H1 (cell line): ENCODE measurements around the gene UVRAG. TPM values are rescaled to one million over a fixed set of nuclear protein-coding genes. Genes with fewer than 3 reads are reported as not detected.

Source experiments
- CTCF ChIA-PET: fragments of 300-600 bp; sonication (Branson Sonifier 250); formaldehyde crosslinking; loops from one replicate; lab custom pipeline; 2021; ENCODE audit not compliant: partially characterized antibody; lab: Charles Lee
- POLR2A ChIA-PET: fragments of 300-600 bp; sonication (Branson Sonifier 250); formaldehyde crosslinking; loops from one replicate; lab custom pipeline; 2021; ENCODE audit warnings: inconsistent platforms; ENCODE audit not compliant: partially characterized antibody; lab: Charles Lee
- DNase-seq, 2 experiments: peaks; one replicate each; pipeline versions ENCODE4 v3.0.0 to v3.0.0-alpha.2; 2010 to 2022; ENCODE audit warnings: low spot score in 2 of 2, low read depth in 1 of 2, mixed read lengths in 1 of 2
- FAIRE-seq: peaks from 2 replicates; lab custom pipeline; 2011; peaks lifted over from hg19 to GRCh38; lab: Jason Lieb, UNC
- H2AFZ ChIP-seq: 2 replicates; pipeline ENCODE4 v1.8.1; 2012; ENCODE audit warnings: low read length, inconsistent platforms
- H2AK5ac ChIP-seq: 2 replicates; pipeline ENCODE4 v1.6.1; 2013; ENCODE audit warnings: low read depth, low read length
- H2BK120ac ChIP-seq: replicated peaks from 2 replicates; pipeline ENCODE3; 2013; ENCODE audit warnings: low read depth, low read length, inconsistent platforms
- H2BK12ac ChIP-seq: 2 replicates; pipeline ENCODE4 v1.6.1; 2013; ENCODE audit warnings: low read depth, low read length
- H2BK15ac ChIP-seq: 2 replicates; pipeline ENCODE4 v1.6.1; 2013; ENCODE audit warnings: low read length
- H2BK20ac ChIP-seq: 2 replicates; pipeline ENCODE4 v1.6.1; 2013; ENCODE audit warnings: low read length
- H2BK5ac ChIP-seq: 2 replicates; pipeline ENCODE4 v1.6.1; 2013; ENCODE audit warnings: low read depth, low read length
- H3K14ac ChIP-seq: 2 replicates; pipeline ENCODE4 v1.6.1; 2013; ENCODE audit warnings: inconsistent platforms; ENCODE audit not compliant: insufficient read length
- H3K18ac ChIP-seq: 2 replicates; pipeline ENCODE4 v1.6.1; 2013; ENCODE audit warnings: low read length; ENCODE audit errors: extremely low read depth
- H3K23ac ChIP-seq: 2 replicates; pipeline ENCODE4 v1.6.1; 2013; ENCODE audit warnings: inconsistent platforms; ENCODE audit not compliant: insufficient read length
- H3K23me2 ChIP-seq: 2 replicates; pipeline ENCODE4 v1.6.1; 2013; ENCODE audit warnings: low read depth, low read length
- H3K27ac ChIP-seq: 2 replicates; pipeline ENCODE4 v1.6.1; 2011; ENCODE audit warnings: low read depth, low read length, inconsistent platforms
- H3K27me3 ChIP-seq, 4 experiments: replicated peaks in 1 of 4; 1 replicate in 1 of 4; 2 replicates in 3 of 4; pipeline versions ENCODE4 v1.6.1 to v1.8.1; 2011 to 2013; ENCODE audit warnings: low read length in 3 of 4, mild to moderate bottlenecking in 3 of 4, inconsistent platforms in 2 of 4, mixed read lengths in 2 of 4, moderate library complexity in 1 of 4; ENCODE audit not compliant: control insufficient read depth in 3 of 4, insufficient read depth in 3 of 4; ENCODE audit errors: extremely low read depth in 1 of 4
- H3K36me3 ChIP-seq, 4 experiments: 2 replicates each; pipeline versions ENCODE4 v1.6.1 to v1.8.1; 2011 to 2013; ENCODE audit warnings: mild to moderate bottlenecking in 4 of 4, low read length in 3 of 4, moderate library complexity in 2 of 4, control low read depth in 1 of 4, inconsistent platforms in 1 of 4; ENCODE audit not compliant: insufficient read depth in 4 of 4, control insufficient read depth in 2 of 4
- H3K4ac ChIP-seq: replicated peaks from 2 replicates; pipeline ENCODE3; 2013; ENCODE audit warnings: low read length, low read depth, mixed read lengths, inconsistent platforms; ENCODE audit not compliant: insufficient read length
- H3K4me1 ChIP-seq, 4 experiments: replicated peaks in 1 of 4; 1 replicate in 1 of 4; 2 replicates in 3 of 4; pipeline versions ENCODE4 v1.6.1 to v1.8.1; 2011 to 2013; ENCODE audit warnings: low read length in 3 of 4, inconsistent platforms in 2 of 4, mixed read lengths in 1 of 4; ENCODE audit not compliant: insufficient read depth in 4 of 4, control insufficient read depth in 3 of 4
- H3K4me2 ChIP-seq, 2 experiments: 2 replicates each; pipeline versions ENCODE4 v1.6.1 to v1.8.1; 2011 to 2013; ENCODE audit warnings: low read depth in 2 of 2, low read length in 2 of 2, control low read depth in 1 of 2, inconsistent platforms in 1 of 2, mild to moderate bottlenecking in 1 of 2; ENCODE audit not compliant: insufficient read depth in 1 of 2
- H3K4me3 ChIP-seq, 4 experiments: fragments of 200-600, 300-600 bp in 1 of 4; sonication (generic), shearing (Covaris generic), sonication (Bioruptor Twin) in 1 of 4; 2 replicates each; pipeline versions ENCODE4 v1.5.1 to v1.8.1; 2011 to 2016; ENCODE audit warnings: low read length in 4 of 4, low read depth in 3 of 4, control low read depth in 2 of 4, inconsistent platforms in 2 of 4, mild to moderate bottlenecking in 2 of 4, mixed read lengths in 1 of 4, moderate library complexity in 1 of 4; ENCODE audit not compliant: insufficient read depth in 2 of 4; ENCODE audit errors: extremely low read depth in 1 of 4
- H3K56ac ChIP-seq: replicated peaks from 2 replicates; pipeline ENCODE3; 2013; ENCODE audit warnings: low read depth, mild to moderate bottlenecking, mixed read lengths, low read length, inconsistent platforms; ENCODE audit not compliant: insufficient read length
- H3K79me1 ChIP-seq: 2 replicates; pipeline ENCODE4 v1.6.1; 2013; ENCODE audit warnings: low read depth, low read length, control low read depth
- H3K79me2 ChIP-seq, 2 experiments: 2 replicates each; pipeline versions ENCODE4 v1.6.1 to v1.8.1; 2012 to 2013; ENCODE audit warnings: low read length in 2 of 2, mild to moderate bottlenecking in 2 of 2, inconsistent platforms in 1 of 2; ENCODE audit not compliant: insufficient read depth in 2 of 2, control insufficient read depth in 1 of 2
- H3K9ac ChIP-seq, 4 experiments: replicated peaks in 1 of 4; 1 replicate in 1 of 4; 2 replicates in 3 of 4; pipeline versions ENCODE4 v1.6.1 to v1.8.1; 2011 to 2013; ENCODE audit warnings: low read depth in 3 of 4, low read length in 3 of 4, control low read depth in 2 of 4, mild to moderate bottlenecking in 2 of 4, moderate library complexity in 2 of 4, inconsistent platforms in 1 of 4; ENCODE audit errors: extremely low read depth in 1 of 4
- H3K9me3 ChIP-seq, 2 experiments: 2 replicates each; pipeline versions ENCODE4 v1.6.1 to v1.8.1; 2012 to 2013; ENCODE audit warnings: mild to moderate bottlenecking in 2 of 2, moderate library complexity in 2 of 2, control low read depth in 1 of 2, inconsistent platforms in 1 of 2, low read depth in 1 of 2, low read length in 1 of 2, mixed read lengths in 1 of 2; ENCODE audit not compliant: insufficient read depth in 2 of 2
- H4K20me1 ChIP-seq, 2 experiments: replicated peaks in 1 of 2; 2 replicates each; pipeline versions ENCODE3 to v1.8.1; 2011 to 2013; ENCODE audit warnings: inconsistent platforms in 2 of 2, low read length in 2 of 2, mild to moderate bottlenecking in 1 of 2; ENCODE audit not compliant: insufficient read depth in 2 of 2, control insufficient read depth in 1 of 2
- H4K5ac ChIP-seq: 2 replicates; pipeline ENCODE4 v1.6.1; 2013; ENCODE audit warnings: low read length, low read depth, mixed read lengths, inconsistent platforms; ENCODE audit not compliant: insufficient read length
- H4K8ac ChIP-seq: 2 replicates; pipeline ENCODE4 v1.8.0; 2013; ENCODE audit warnings: mild to moderate bottlenecking, moderate library complexity, low read length, inconsistent platforms; ENCODE audit not compliant: insufficient read depth; ENCODE audit errors: extremely low read depth
- H4K91ac ChIP-seq: replicated peaks from 2 replicates; pipeline ENCODE3; 2013; ENCODE audit warnings: low read length, mixed read lengths, inconsistent platforms; ENCODE audit not compliant: insufficient read length
- CBX5 ChIP-seq: fragments of 300-800, 300-1000 bp; sonication (generic); IDR thresholded peaks from 2 replicates; pipeline ENCODE4 v1.7.1; 2016; ENCODE audit warnings: antibody characterized with exemption, low read length, low read depth
- CTCF ChIP-seq, 3 experiments: IDR thresholded peaks; 1 replicate in 2 of 3; 2 replicates in 1 of 3; pipeline versions ENCODE4 v1.5.1 to v1.6.1; 2011; ENCODE audit warnings: low read length in 3 of 3, mild to moderate bottlenecking in 3 of 3, inconsistent platforms in 2 of 3, low read depth in 1 of 3, moderate library complexity in 1 of 3; ENCODE audit not compliant: insufficient read depth in 1 of 3; ENCODE audit errors: control extremely low read depth in 1 of 3
- E2F6 ChIP-seq: IDR thresholded peaks from 2 replicates; pipeline ENCODE4 v1.6.1; 2012; ENCODE audit warnings: inconsistent platforms
- EP300 ChIP-seq, 2 experiments: IDR thresholded peaks; 1 replicate in 1 of 2; 2 replicates in 1 of 2; pipeline ENCODE4 v1.6.1; 2011 to 2012; ENCODE audit warnings: low read depth in 2 of 2, low read length in 2 of 2, mild to moderate bottlenecking in 2 of 2, borderline replicate concordance in 1 of 2, inconsistent platforms in 1 of 2, moderate library complexity in 1 of 2
- NRF1 ChIP-seq: IDR thresholded peaks from 2 replicates; pipeline ENCODE4 v1.6.1; 2011; ENCODE audit warnings: mild to moderate bottlenecking, low read depth, low read length, improper control_type of control experiment
- RAD21 ChIP-seq, 2 experiments: IDR thresholded peaks in 1 of 2; conservative IDR thresholded peaks in 1 of 2; 2 replicates each; pipeline ENCODE4 v1.6.1; 2011; ENCODE audit warnings: low read depth in 2 of 2, low read length in 2 of 2, improper control_type of control experiment in 1 of 2, inconsistent platforms in 1 of 2, mild to moderate bottlenecking in 1 of 2, moderate library complexity in 1 of 2
- TAF7 ChIP-seq: optimal IDR thresholded peaks from 2 replicates; pipeline ENCODE3; 2011; ENCODE audit warnings: low read depth, mild to moderate bottlenecking, inconsistent platforms, low read length, moderate library complexity, borderline replicate concordance
- TEAD4 ChIP-seq: IDR thresholded peaks from 2 replicates; pipeline ENCODE4 v1.6.1; 2012; ENCODE audit warnings: low read depth, low read length, inconsistent platforms, mixed read lengths
- WGBS, 2 experiments: shearing (Covaris generic) in 1 of 2; methylation state at CpG; one replicate each; pipeline versions ENCODE4 v1.1.6 to v1.1.7; 2013 to 2015; ENCODE audit warnings: low lambda C conversion rate in 2 of 2, mixed read lengths in 2 of 2, inconsistent platforms in 1 of 2, low coverage in 1 of 2, missing lambda C conversion rate in 1 of 2; ENCODE audit not compliant: insufficient replicate concordance in 2 of 2, insufficient coverage in 1 of 2, insufficient read length in 1 of 2; ENCODE audit errors: extremely low coverage in 1 of 2, missing lambda C conversion rate in 1 of 2; 5-methylcytosine and 5-hydroxymethylcytosine counted together
- polyA plus RNA-seq, 7 experiments: library from polyadenylated mRNA; depleted of rRNA in 3 of 7; stranded (reverse) in 5 of 7; unstranded in 2 of 7; fragments of >200 nt in 5 of 7; fragments of 200-250 nt in 2 of 7; gene quantifications; 1 replicate in 5 of 7; 2 replicates in 1 of 7; 4 replicates in 1 of 7; pipeline versions ENCODE4 v1.2.1 to v1.2.3, GENCODE V29; 2011 to 2013; ENCODE audit warnings: missing spikeins in 2 of 7, mixed read lengths in 2 of 7
- total RNA-seq: library from RNA; stranded (reverse); fragmentation: NEBNext Ultra II Directional; extraction: Animal tissue kit (Norgen Biotek cat#: 25700); gene quantifications from 2 replicates; pipeline ENCODE4 v1.2.1, GENCODE V29; 2021

UVRAG gene
- total and polyA plus RNA-seq, 2 of the 8 experiments (the other 6 are each of a cell fraction or from before 2014, with no cell fraction given) = 5.5 to 14.7 TPM

GRCh38 chr11:75776546-75776945, 38.5 kb upstream of the UVRAG start:
- H3K56ac ChIP-seq = no peak overlapping the region
- no peak overlapping the region for H2AK5ac ChIP-seq
- FAIRE-seq (no peak), DNase-seq (no peak)
- H3K4ac ChIP-seq = no peak overlapping the region
- POLR2A ChIA-PET = interaction anchor here (1.2 kb wide), 1 partner anchor 51 kb away, joined by 3 read pairs; no protein-coding TSS in a partner anchor
- H3K23me2 ChIP-seq = no peaks in the 10 kb centered on the region
- no peaks in the 10 kb centered on the region for H4K20me1 ChIP-seq
- H2BK5ac ChIP-seq = no peak overlapping the region
- H3K4me3 ChIP-seq = no peak overlapping the region
- H4K5ac ChIP-seq = no peak overlapping the region
- no peak overlapping the region for H3K14ac ChIP-seq
- H3K9ac ChIP-seq = no peak overlapping the region
- H3K79me2 ChIP-seq = no peaks in the 10 kb centered on the region
- 86% methylated on average over 4 of the region's 4 CpGs; no CpG with 5 or more reads in 1 of the 2 experiments for WGBS, 2 experiments
- no peak overlapping the region for H3K4me2 ChIP-seq
- no peaks in the 10 kb centered on the region for H3K79me1 ChIP-seq
- no peak overlapping the region for H3K27ac ChIP-seq
- H3K18ac ChIP-seq = no peak overlapping the region
- H4K8ac ChIP-seq = no peak overlapping the region
- no peaks in the 10 kb centered on the region; a peak in 2 of 7 replicates for H3K27me3 ChIP-seq
- H3K4me1 ChIP-seq = peaks cover 0 to 8% (median 4%) of the 10 kb centered on the region in 4 experiments; a peak in 5 of 7 replicates
- no peak overlapping the region for H2AFZ ChIP-seq
- H3K23ac ChIP-seq = no peak overlapping the region
- H2BK15ac ChIP-seq = no peak overlapping the region
- no peak overlapping the region for H2BK20ac ChIP-seq
- no peak overlapping the region for H4K91ac ChIP-seq
- no peaks in the 10 kb centered on the region for H3K36me3 ChIP-seq
- no peak overlapping the region for H2BK120ac ChIP-seq
- H3K9me3 ChIP-seq = no peaks in the 10 kb centered on the region
- CTCF ChIA-PET = interaction anchor here (1.6 to 3.1 kb wide), 5 partner anchors 8 to 54 kb away, joined by 3 to 10 read pairs (median 7); partner anchors contain the start of gene DGAT2
- no peak overlapping the region for H2BK12ac ChIP-seq
- TF ChIP-seq NRF1 (no peak), CBX5 (no peak), CTCF (IDR thresholded peaks at IDR 0.05; ENCODE audit: control extremely low read depth in 1 of 3, insufficient read depth in 1 of 3, low read depth in 1 of 3, low read length in 3 of 3) (no peak), EP300 (IDR thresholded peaks at IDR 0.05; ENCODE audit: borderline replicate concordance in 1 of 2, low read depth in 2 of 2, low read length in 2 of 2) (no peak), E2F6 (no peak), RAD21 (IDR thresholded peaks at IDR 0.05 in 1 of 2, conservative IDR thresholded peaks at IDR 0.05 in 1 of 2; ENCODE audit: low read depth in 2 of 2, low read length in 2 of 2) (no peak), TEAD4 (no peak), TAF7 (no peak)
